HepG2 (cell line): ENCODE results near the gene FBF1. TPM values are rescaled to one million over a fixed set of nuclear protein-coding genes. Genes with fewer than 3 reads are reported as not detected.
A peak's percentile ranks its signal among the peaks of the same experiment; 100 is the strongest.

Source experiments
- ATM ChIP-seq: fragments of 450-650 bp; IDR thresholded peaks from 2 replicates; pipeline ENCODE4 v1.7.1; 2017; ENCODE audit warnings: mild to moderate bottlenecking, borderline replicate concordance
- BRCA1 ChIP-seq: sonication (generic); formaldehyde crosslinking; IDR thresholded peaks from 2 replicates; pipeline ENCODE4 v1.4.0; 2020; ENCODE audit warnings: missing genetic modification reagents
- CBX1 ChIP-seq: IDR thresholded peaks from one replicate; pipeline ENCODE4 v1.6.1; 2016; ENCODE audit warnings: antibody characterized with exemption, low read depth
- ESRRA ChIP-seq: sonication (generic); formaldehyde crosslinking; IDR thresholded peaks from 2 replicates; pipeline ENCODE4 v1.5.1; 2020; ENCODE audit warnings: mild to moderate bottlenecking, low read depth, missing genetic modification reagents
- GLMP ChIP-seq: sonication (generic); formaldehyde crosslinking; IDR thresholded peaks from 2 replicates; pipeline ENCODE4 v1.9.0; 2021; ENCODE audit warnings: missing genetic modification reagents, mild to moderate bottlenecking, borderline replicate concordance
- HDAC6 ChIP-seq: fragments of 200-600 bp; sonication (generic); IDR thresholded peaks from 2 replicates; pipeline ENCODE4 v1.7.0; 2017; ENCODE audit warnings: mild to moderate bottlenecking, antibody characterized with exemption, low read length, low read depth
- KAT2B ChIP-seq: fragments of 150-350 bp; IDR thresholded peaks from 2 replicates; pipeline ENCODE4 v1.6.1; 2014; ENCODE audit warnings: low read depth, low read length, borderline replicate concordance
- KLF9 ChIP-seq: IDR thresholded peaks from 2 replicates; pipeline ENCODE4 v1.6.1; 2016; ENCODE audit warnings: low read depth
- NFRKB ChIP-seq: fragments of 450-650 bp; IDR thresholded peaks from 2 replicates; pipeline ENCODE4 v1.6.1; 2017
- POLR2AphosphoS2 ChIP-seq: IDR thresholded peaks from 2 replicates; pipeline ENCODE4 v1.6.1; 2011; ENCODE audit warnings: low read depth, low read length, improper control_type of control experiment
- SALL2 ChIP-seq: sonication (generic); formaldehyde crosslinking; IDR thresholded peaks from 2 replicates; pipeline ENCODE4 v1.8.1; 2023; ENCODE audit warnings: mild to moderate bottlenecking, missing genetic modification reagents, inconsistent platforms
- TRIM24 ChIP-seq: sonication (generic); formaldehyde crosslinking; IDR thresholded peaks from 2 replicates; pipeline ENCODE4 v1.8.0; 2022; ENCODE audit warnings: mild to moderate bottlenecking, missing genetic modification reagents
- U2AF1 ChIP-seq: fragments of 200-400 bp; formaldehyde crosslinking; optimal IDR thresholded peaks from 2 replicates; pipeline ENCODE3; 2017; ENCODE audit warnings: mild to moderate bottlenecking, low read depth, low read length
- ZBTB10 ChIP-seq: sonication (generic); formaldehyde crosslinking; IDR thresholded peaks from 2 replicates; pipeline ENCODE4 v1.4.0; 2020; ENCODE audit warnings: missing genetic modification reagents, borderline replicate concordance
- ZBTB14 ChIP-seq: sonication (generic); formaldehyde crosslinking; IDR thresholded peaks from 2 replicates; pipeline ENCODE4 v1.4.0; 2020; ENCODE audit warnings: missing genetic modification reagents
- ZBTB33 ChIP-seq: sonication (generic); formaldehyde crosslinking; IDR thresholded peaks from 2 replicates; pipeline ENCODE4 v1.4.0; 2020; ENCODE audit warnings: missing genetic modification reagents
- ZBTB44 ChIP-seq: sonication (generic); formaldehyde crosslinking; IDR thresholded peaks from 2 replicates; pipeline ENCODE4 v1.4.0; 2020; ENCODE audit warnings: missing genetic modification reagents
- ZFP1 ChIP-seq: IDR thresholded peaks from 2 replicates; pipeline ENCODE4 v1.6.1; 2016
- ZNF24 ChIP-seq: fragments of 450-650 bp; IDR thresholded peaks from 2 replicates; pipeline ENCODE4 v1.6.1; 2017; ENCODE audit warnings: antibody characterized with exemption, mild to moderate bottlenecking
- ZNF691 ChIP-seq: sonication (generic); formaldehyde crosslinking; IDR thresholded peaks from 2 replicates; pipeline ENCODE4 v1.4.0; 2020; ENCODE audit warnings: missing genetic modification reagents, low read depth, mild to moderate bottlenecking, borderline replicate concordance
- polyA plus RNA-seq, 8 experiments: library from polyadenylated mRNA; depleted of rRNA in 3 of 8; stranded (reverse) in 7 of 8; unstranded in 1 of 8; fragments of >200 nt; fragmentation: Illumina TruSeq in 4 of 8; extraction: Trizol in 4 of 8; gene quantifications; 2 replicates each; pipeline versions ENCODE4 v1.2.1 to v1.2.3, GENCODE V29; 2011 to 2016; ENCODE audit warnings: low read depth in 4 of 8, missing spikeins in 1 of 8, mixed read lengths in 1 of 8; ENCODE audit not compliant: insufficient read depth in 1 of 8
- total RNA-seq, 5 experiments: library from RNA; depleted of rRNA; stranded (reverse); fragments of >200 nt; fragmentation: Illumina TruSeq; extraction: Trizol; gene quantifications; 2 replicates each; pipeline ENCODE4 v1.2.3, GENCODE V29; 2016; ENCODE audit warnings: low read depth in 1 of 5

Gene FBF1
- total and polyA plus RNA-seq, 2 of the 13 experiments (the other 11 are each of a cell fraction or from before 2014, with no cell fraction given) = 2.4 to 8.1 TPM

- no peak for TF ChIP-seq ZBTB44 (CRISPR knock-in tag)
- TF ChIP-seq NFRKB = no peak
- peak; percentile 85 for TF ChIP-seq ESRRA
- no peak for TF ChIP-seq POLR2AphosphoS2
- TF ChIP-seq CBX1 = no peak
- peak; percentile 62 for TF ChIP-seq U2AF1
- TF ChIP-seq GLMP = no peak
- no peak for TF ChIP-seq HDAC6
- peak; percentile 82; the same call in 1 of the 2 replicates for TF ChIP-seq ZFP1 (CRISPR knock-in tag)
- TF ChIP-seq KAT2B = no peak
- no peak for TF ChIP-seq ATM
- TF ChIP-seq ZBTB33 (CRISPR knock-in tag) = 0 out of 2 replicates have a peak, but pooled peaks have one; percentile 10
- peak; percentile 66; the same call in 1 of the 2 replicates for TF ChIP-seq BRCA1
- peak; percentile 55; the same call in 1 of the 2 replicates for TF ChIP-seq ZNF691 (CRISPR knock-in tag)
- no peak for TF ChIP-seq ZNF24
- TF ChIP-seq ZBTB10 (CRISPR knock-in tag) = peak; percentile 89
- 0 out of 2 replicates have a peak, but pooled peaks have one; percentile 62 for TF ChIP-seq KLF9 (CRISPR knock-in tag)
- TF ChIP-seq ZBTB14 = no peak; the same call in 1 of the 2 replicates
- no peak for TF ChIP-seq TRIM24 (CRISPR knock-in tag)
- TF ChIP-seq SALL2 = peak; percentile 82
Observed at GRCh38 chr17:75891605-75892555, 49.0 kb downstream of the FBF1 start (continued).
